Heart left ventricle (tissue), 13 donors: ENCODE measurements around the gene MYO1A.
"Not testable (repeated sequence)": the region's sequence is repeated elsewhere in the genome, so short reads cannot be mapped to it uniquely, and the experiment has no call there.

Experiments used
- CTCF ChIP-seq, 12 donors: fragments of 200-600 bp; sonication (generic) in 4 of 12; IDR thresholded peaks; one replicate each; pipeline versions ENCODE4 v1.5.0 to v1.8.0; 2018 to 2022; ENCODE audit warnings: antibody characterized with exemption in 12 of 12, mild to moderate bottlenecking in 5 of 12
- POLR2A ChIP-seq, 2 donors: fragments of 450-650 bp; IDR thresholded peaks; one replicate each; pipeline ENCODE4 v1.6.1; 2017; ENCODE audit warnings: antibody characterized with exemption in 2 of 2, mild to moderate bottlenecking in 2 of 2, moderate library complexity in 2 of 2
- donor health status: ischemic (EF 13 %, LVEDD 7.1; RV severe dilation, severe dysfunction).
- donor health status: DM: no; HTN: yes; CAD: no.
- donor health status: DM: no; HTN: no; CAD: no.
- donor health status: ischemic (EF 25% LVEDD 6.9; RV normal size, moderate dysfunction).
- donor health status: ischemic (EF 25% LVEDD 5.7; RV mildly dilated, moderate dysfunction).
- donor health status: ischemic (EF 35%, LVEDD 5.7; RV mildly dilated, moderate dysfunction).
- donor health status: nonischemic (EF 11% LVEDD 7.7; RV severe dilation, severe dysfunction).
- donor health status: DM: yes; HTN: yes; CAD: no.
- donor health status: PGD.
- donor health status: ischemic (EF 29% LVEDD 5.4; RV normal size, mild dysfunction).
- donor health status: nonischemic (EF 23%, LVEDD 6.1; RV moderate dilation, normal function).

GRCh38 chr12:56982578-56983236 is 67.2 kb downstream of the MYO1A start:
- not testable (repeated sequence) for TF ChIP-seq POLR2A, CTCF (IDR thresholded peaks at IDR 0.05)
